ENCODE results near the gene CX3CR1. TPM values are rescaled to one million over a fixed set of nuclear protein-coding genes. Genes with fewer than 3 reads are reported as not detected.

The CX3CR1 gene
- total RNA-seq, 1 experiment from 2014 or later: not detected

DNA sequence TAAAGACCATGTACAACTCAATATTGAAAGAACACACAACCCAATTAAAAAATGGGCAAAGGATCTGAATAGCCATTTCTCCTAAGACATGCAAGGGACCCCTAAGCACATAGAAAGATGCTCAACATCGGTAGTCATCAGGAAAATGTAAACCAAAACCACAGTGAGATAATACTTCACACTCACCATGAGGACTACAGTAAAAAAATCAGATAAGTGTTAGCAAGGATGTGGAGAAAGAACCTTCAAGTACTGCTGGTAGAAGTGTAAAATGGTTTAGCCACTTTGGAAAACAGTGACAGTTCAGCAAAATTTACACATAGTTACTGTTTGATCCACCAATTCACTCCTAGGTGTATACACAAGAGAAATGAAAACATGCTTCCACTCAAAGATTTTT is 57.4 kb downstream of the CX3CR1 start:
- no peak for DNase-seq
- Mint-ChIP-seq H3K9me3 (ENCODE audit: low read depth, unreplicated experiment) (no peaks in the 10 kb centered on the region), H3K4me1 (ENCODE audit: low read depth, unreplicated experiment) (no peaks in the 10 kb centered on the region), H3K27me3 (ENCODE audit: unreplicated experiment) (peaks cover 81% of the 10 kb centered on the region), H3K36me3 (ENCODE audit: insufficient read depth, unreplicated experiment) (no peaks in the 10 kb centered on the region), H3K27ac (ENCODE audit: unreplicated experiment) (no peak overlapping the region), H3K4me3 (ENCODE audit: low read depth, unreplicated experiment) (no peak overlapping the region)
- intact Hi-C loops (cut with micrococcal nuclease; ENCODE audit: unreplicated experiment): no loop called here
- CTCF ChIA-PET: no interaction called here
- TF ChIP-seq, protein P1, sequence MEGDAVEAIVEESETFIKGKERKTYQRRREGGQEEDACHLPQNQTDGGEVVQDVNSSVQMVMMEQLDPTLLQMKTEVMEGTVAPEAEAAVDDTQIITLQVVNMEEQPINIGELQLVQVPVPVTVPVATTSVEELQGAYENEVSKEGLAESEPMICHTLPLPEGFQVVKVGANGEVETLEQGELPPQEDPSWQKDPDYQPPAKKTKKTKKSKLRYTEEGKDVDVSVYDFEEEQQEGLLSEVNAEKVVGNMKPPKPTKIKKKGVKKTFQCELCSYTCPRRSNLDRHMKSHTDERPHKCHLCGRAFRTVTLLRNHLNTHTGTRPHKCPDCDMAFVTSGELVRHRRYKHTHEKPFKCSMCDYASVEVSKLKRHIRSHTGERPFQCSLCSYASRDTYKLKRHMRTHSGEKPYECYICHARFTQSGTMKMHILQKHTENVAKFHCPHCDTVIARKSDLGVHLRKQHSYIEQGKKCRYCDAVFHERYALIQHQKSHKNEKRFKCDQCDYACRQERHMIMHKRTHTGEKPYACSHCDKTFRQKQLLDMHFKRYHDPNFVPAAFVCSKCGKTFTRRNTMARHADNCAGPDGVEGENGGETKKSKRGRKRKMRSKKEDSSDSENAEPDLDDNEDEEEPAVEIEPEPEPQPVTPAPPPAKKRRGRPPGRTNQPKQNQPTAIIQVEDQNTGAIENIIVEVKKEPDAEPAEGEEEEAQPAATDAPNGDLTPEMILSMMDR (IDR thresholded peaks at IDR 0.05; ENCODE audit: unreplicated experiment): no peak
- no TSS peak for BruUV-seq (replicated peaks)

DNA sequence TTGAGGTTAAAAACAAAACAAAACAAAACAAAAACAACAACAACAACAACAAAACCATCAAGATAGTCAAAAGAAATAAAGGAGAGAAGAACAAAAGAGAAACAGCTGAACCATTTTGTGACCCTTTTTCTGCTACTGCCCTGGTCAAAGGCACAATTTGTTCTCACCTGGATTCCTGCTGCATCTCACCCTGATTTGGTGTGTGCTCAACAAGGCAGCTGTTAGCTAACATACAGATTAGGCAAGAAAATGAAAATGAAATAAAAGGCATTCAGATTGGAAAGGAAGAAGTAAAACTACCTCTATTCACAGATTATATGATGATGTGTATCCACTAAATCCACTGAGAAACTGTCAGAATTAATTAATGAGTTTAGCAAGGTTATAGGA is 58.7 kb downstream of the CX3CR1 start:
- intact Hi-C loops (cut with micrococcal nuclease; ENCODE audit: unreplicated experiment): no loop called here
- Mint-ChIP-seq H3K27me3 (ENCODE audit: unreplicated experiment) (peaks cover 90% of the 10 kb centered on the region), H3K4me1 (ENCODE audit: low read depth, unreplicated experiment) (no peaks in the 10 kb centered on the region), H3K4me3 (ENCODE audit: low read depth, unreplicated experiment) (no peak overlapping the region), H3K9me3 (ENCODE audit: low read depth, unreplicated experiment) (no peaks in the 10 kb centered on the region), H3K27ac (ENCODE audit: unreplicated experiment) (no peak overlapping the region), H3K36me3 (ENCODE audit: insufficient read depth, unreplicated experiment) (no peaks in the 10 kb centered on the region)
- no peak for DNase-seq
- BruUV-seq (replicated peaks): no TSS peak
- CTCF ChIA-PET: no interaction called here
- TF ChIP-seq, protein P1 (IDR thresholded peaks at IDR 0.05; ENCODE audit: unreplicated experiment): no peak

DNA sequence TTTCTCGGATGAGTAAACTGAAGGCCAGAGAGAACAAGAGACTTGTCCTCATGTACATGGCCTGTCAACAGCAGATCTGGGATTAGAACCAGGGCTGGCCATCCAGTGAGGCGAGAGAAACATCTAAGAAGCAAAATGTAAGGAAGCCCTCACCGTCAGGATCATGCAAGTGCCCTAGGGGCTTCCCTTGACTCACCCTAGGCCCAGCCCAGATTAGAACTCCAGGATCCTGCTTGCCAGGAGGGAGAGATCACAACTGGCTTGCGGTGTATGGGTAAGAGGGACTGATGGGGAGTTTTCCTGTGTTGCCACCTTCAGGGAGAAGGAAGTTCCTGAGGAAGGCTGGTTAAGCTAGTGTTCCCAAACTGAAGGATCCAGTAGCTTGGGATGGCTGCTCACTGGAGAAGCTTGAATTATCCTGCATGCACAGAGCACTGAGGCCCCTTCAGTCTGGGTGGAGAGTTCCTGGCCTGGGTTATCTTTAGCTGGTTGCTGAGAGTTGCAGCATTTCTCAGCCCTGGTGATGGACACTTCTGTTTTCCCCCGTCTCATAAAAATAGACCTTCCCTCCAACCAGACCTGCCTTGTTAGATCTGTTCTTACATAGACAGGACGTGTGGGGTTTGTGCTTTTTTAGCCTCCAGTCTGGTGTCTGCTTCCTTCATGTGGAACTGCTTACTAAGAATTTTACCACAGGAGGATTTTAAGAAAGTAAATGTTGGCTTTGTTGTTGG is 59.3 kb downstream of the CX3CR1 start:
- H3K4me3 Mint-ChIP-seq (ENCODE audit: low read depth, unreplicated experiment): no peak overlapping the region
- no TSS peak for BruUV-seq (replicated peaks)

DNA sequence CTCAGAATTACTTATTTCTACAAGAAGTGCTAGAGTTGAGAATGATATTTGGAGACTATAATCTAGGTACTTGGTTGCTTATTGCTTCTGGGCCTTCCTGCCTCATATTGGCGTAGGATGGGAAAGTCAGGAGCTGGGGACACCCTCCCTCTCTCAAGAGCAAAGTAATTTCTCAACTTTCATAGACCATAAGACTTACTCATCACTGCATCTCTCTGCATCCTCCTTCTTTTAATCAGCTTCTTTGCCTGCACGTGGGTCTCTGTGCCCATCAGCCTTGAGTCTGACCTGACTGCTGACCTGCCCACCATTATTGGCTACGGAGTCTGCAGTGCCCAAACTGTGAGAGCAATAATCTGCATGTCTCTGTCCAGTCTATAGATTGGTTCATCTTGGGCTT is 60.1 kb downstream of the CX3CR1 start:
- TF ChIP-seq, protein P1 (IDR thresholded peaks at IDR 0.05; ENCODE audit: unreplicated experiment): no peak
- no peaks in the 10 kb centered on the region for H3K4me1 Mint-ChIP-seq (ENCODE audit: low read depth, unreplicated experiment)
- DNase-seq: no peak
- H3K36me3 Mint-ChIP-seq (ENCODE audit: insufficient read depth, unreplicated experiment): no peaks in the 10 kb centered on the region
- no peak overlapping the region for H3K27ac Mint-ChIP-seq (ENCODE audit: unreplicated experiment)
- peaks cover 90% of the 10 kb centered on the region for H3K27me3 Mint-ChIP-seq (ENCODE audit: unreplicated experiment)
- no peaks in the 10 kb centered on the region for H3K9me3 Mint-ChIP-seq (ENCODE audit: low read depth, unreplicated experiment)
- H3K4me3 Mint-ChIP-seq (ENCODE audit: low read depth, unreplicated experiment): no peak overlapping the region
- intact Hi-C loops (cut with micrococcal nuclease; ENCODE audit: unreplicated experiment): no loop called here
- BruUV-seq (replicated peaks): no TSS peak
- CTCF ChIA-PET: no interaction called here

More for the DNA sequence above, 59.3 kb downstream of the CX3CR1 start:
- Mint-ChIP-seq H3K4me1 (ENCODE audit: low read depth, unreplicated experiment) (no peaks in the 10 kb centered on the region), H3K9me3 (ENCODE audit: low read depth, unreplicated experiment) (no peaks in the 10 kb centered on the region), H3K27me3 (ENCODE audit: unreplicated experiment) (peaks cover 90% of the 10 kb centered on the region), H3K36me3 (ENCODE audit: insufficient read depth, unreplicated experiment) (no peaks in the 10 kb centered on the region), H3K27ac (ENCODE audit: unreplicated experiment) (no peak overlapping the region)
- DNase-seq: no peak
- CTCF ChIA-PET: no interaction called here
- intact Hi-C loops (cut with micrococcal nuclease; ENCODE audit: unreplicated experiment): no loop called here
- TF ChIP-seq, protein P1 (IDR thresholded peaks at IDR 0.05; ENCODE audit: unreplicated experiment): no peak

Data from Calu3 (cell line).